GM12878 (cell line): ENCODE results near the gene YIF1A.

Experiments
- EZH2 ChIP-seq: IDR thresholded peaks from 2 replicates; pipeline ENCODE4 v1.6.1; 2012; ENCODE audit warnings: low read depth, mild to moderate bottlenecking, control low read depth, inconsistent platforms, low read length, borderline replicate concordance; ENCODE audit not compliant: control insufficient read depth
- FOXK2 ChIP-seq: fragments of 450-650 bp; IDR thresholded peaks from 2 replicates; pipeline ENCODE4 v1.6.1; 2017; ENCODE audit warnings: mild to moderate bottlenecking, moderate library complexity
- FOXM1 ChIP-seq: IDR thresholded peaks from 2 replicates; pipeline ENCODE4 v1.6.1; 2012; ENCODE audit warnings: low read depth, mild to moderate bottlenecking, inconsistent platforms, low read length, moderate library complexity
- NRF1 ChIP-seq: conservative IDR thresholded peaks from 2 replicates; pipeline ENCODE4 v1.6.1; 2011; ENCODE audit warnings: mild to moderate bottlenecking, low read depth, low read length, improper control_type of control experiment
- POLR2A ChIP-seq: IDR thresholded peaks from 2 replicates; pipeline ENCODE4 v1.6.1; 2011; ENCODE audit warnings: low read depth, mild to moderate bottlenecking, low read length
- SPI1 ChIP-seq: IDR thresholded peaks from 2 replicates; pipeline ENCODE4 v1.6.1; 2011; ENCODE audit warnings: low read depth, mild to moderate bottlenecking, low read length, moderate library complexity, borderline replicate concordance; ENCODE audit not compliant: insufficient read depth
- TF ChIP-seq, protein P1 (sequence below), 3 experiments: IDR thresholded peaks in 2 of 3; conservative IDR thresholded peaks in 1 of 3; 2 replicates each; pipeline ENCODE4 v1.5.1; 2011; ENCODE audit warnings: low read depth in 3 of 3, low read length in 3 of 3, mild to moderate bottlenecking in 3 of 3, control low read depth in 2 of 3, moderate library complexity in 2 of 3, inconsistent platforms in 1 of 3, mixed read lengths in 1 of 3; ENCODE audit not compliant: control insufficient read depth in 2 of 3, insufficient read depth in 1 of 3; ENCODE audit errors: extremely low read depth in 1 of 3
- TF ChIP-seq, protein P2 (sequence below): IDR thresholded peaks from 2 replicates; pipeline ENCODE4 v1.6.1; 2011; ENCODE audit warnings: borderline replicate concordance, low read depth, mild to moderate bottlenecking, moderate library complexity, low read length; ENCODE audit not compliant: insufficient read depth, poor library complexity, severe bottlenecking

GRCh38 chr11:66282468-66283455, 6.2 kb downstream of the YIF1A start:
- TF ChIP-seq SPI1 (peak; percentile 49; the same call in 1 of the 2 replicates), POLR2A (peak; percentile 56), NRF1 (no peak), FOXM1 (peak; percentile 40; the same call in 1 of the 2 replicates), EZH2 (no peak), FOXK2 (no peak)
- TF ChIP-seq, protein P1, sequence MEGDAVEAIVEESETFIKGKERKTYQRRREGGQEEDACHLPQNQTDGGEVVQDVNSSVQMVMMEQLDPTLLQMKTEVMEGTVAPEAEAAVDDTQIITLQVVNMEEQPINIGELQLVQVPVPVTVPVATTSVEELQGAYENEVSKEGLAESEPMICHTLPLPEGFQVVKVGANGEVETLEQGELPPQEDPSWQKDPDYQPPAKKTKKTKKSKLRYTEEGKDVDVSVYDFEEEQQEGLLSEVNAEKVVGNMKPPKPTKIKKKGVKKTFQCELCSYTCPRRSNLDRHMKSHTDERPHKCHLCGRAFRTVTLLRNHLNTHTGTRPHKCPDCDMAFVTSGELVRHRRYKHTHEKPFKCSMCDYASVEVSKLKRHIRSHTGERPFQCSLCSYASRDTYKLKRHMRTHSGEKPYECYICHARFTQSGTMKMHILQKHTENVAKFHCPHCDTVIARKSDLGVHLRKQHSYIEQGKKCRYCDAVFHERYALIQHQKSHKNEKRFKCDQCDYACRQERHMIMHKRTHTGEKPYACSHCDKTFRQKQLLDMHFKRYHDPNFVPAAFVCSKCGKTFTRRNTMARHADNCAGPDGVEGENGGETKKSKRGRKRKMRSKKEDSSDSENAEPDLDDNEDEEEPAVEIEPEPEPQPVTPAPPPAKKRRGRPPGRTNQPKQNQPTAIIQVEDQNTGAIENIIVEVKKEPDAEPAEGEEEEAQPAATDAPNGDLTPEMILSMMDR (IDR thresholded peaks at IDR 0.05 in 2 of 3, conservative IDR thresholded peaks at IDR 0.05 in 1 of 3; ENCODE audit: control insufficient read depth in 2 of 3, extremely low read depth in 1 of 3, insufficient read depth in 1 of 3, low read depth in 3 of 3, low read length in 3 of 3): peak; percentile 90 to 99 (median 97); a peak in 5 of 6 replicates
- TF ChIP-seq, protein P2, sequence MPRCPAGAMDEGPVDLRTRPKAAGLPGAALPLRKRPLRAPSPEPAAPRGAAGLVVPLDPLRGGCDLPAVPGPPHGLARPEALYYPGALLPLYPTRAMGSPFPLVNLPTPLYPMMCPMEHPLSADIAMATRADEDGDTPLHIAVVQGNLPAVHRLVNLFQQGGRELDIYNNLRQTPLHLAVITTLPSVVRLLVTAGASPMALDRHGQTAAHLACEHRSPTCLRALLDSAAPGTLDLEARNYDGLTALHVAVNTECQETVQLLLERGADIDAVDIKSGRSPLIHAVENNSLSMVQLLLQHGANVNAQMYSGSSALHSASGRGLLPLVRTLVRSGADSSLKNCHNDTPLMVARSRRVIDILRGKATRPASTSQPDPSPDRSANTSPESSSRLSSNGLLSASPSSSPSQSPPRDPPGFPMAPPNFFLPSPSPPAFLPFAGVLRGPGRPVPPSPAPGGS: no peak
